ENCODE data around the gene PAX2. TPM values are rescaled to one million over a fixed set of nuclear protein-coding genes. Genes with fewer than 3 reads are reported as not detected.
"Not testable (repeated sequence)": the region's sequence is repeated elsewhere in the genome, so short reads cannot be mapped to it uniquely, and the experiment has no call there.

Gene PAX2
- polyA plus RNA-seq (2011; rRNA removed) (not detected in 2 replicates), polyA minus RNA-seq (2011; rRNA and poly(A)+ RNA removed) (not detected in 2 replicates)

DNA sequence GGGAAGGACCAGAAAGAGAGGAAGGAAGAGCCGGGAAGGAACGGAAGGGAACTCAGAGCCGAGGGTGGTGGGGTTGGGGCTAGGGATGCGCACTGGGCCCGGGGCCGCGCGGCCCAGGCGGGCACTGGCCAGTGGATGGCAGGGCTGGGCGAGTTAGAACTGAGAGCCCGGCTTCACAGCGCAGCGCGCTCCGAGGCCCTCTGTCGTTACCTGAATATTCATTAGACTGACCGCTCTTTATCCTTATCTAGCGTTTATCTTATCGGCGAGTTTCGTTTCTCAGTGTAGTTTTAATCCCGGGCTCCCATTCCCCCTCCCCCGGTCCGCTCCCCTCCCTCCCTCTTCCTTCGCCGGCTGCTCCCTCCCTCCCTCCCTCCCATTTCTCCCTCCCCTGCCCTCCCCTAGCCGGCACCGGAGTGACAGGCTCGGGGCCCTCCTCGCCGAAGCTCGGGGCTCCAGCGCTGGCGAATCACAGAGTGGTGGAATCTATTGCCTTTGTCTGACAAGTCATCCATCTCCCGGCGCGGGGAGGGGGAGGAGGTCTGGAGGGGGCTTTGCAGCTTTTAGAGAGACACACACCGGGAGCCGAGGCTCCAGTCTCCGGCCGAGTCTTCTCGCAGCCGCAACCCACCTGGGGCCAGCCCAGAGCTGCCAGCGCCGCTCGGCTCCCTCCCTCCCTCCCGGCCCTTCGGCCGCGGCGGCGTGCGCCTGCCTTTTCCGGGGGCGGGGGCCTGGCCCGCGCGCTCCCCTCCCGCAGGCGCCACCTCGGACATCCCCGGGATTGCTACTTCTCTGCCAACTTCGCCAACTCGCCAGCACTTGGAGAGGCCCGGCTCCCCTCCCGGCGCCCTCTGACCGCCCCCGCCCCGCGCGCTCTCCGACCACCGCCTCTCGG, at the start of gene PAX2:
PAX2 (plus strand) TSS at position 596 of the 895 bp plus-strand sequence. CDS start 679 bp downstream, outside the sequence.
- no peak for DNase-seq (ENCODE audit: low read depth)
- H3K27me3 ChIP-seq (ENCODE audit: control insufficient read depth, insufficient read depth, low read length) = peaks cover 69% of the 10 kb centered on the region
- ChIA-PET POLR2A (interaction anchor here (0.7 kb wide), 1 partner anchor 209 kb away, joined by 5 read pairs; the partner anchor contains the start of gene HIF1AN), CTCF (interaction anchor here (0.6 to 1.8 kb wide), 4 partner anchors 17 to 316 kb away, joined by 3 to 9 read pairs (median 3); no protein-coding TSS in a partner anchor)
- no peak within 1 kb of the TSS; the same call in 1 of the 2 replicates for H3K4me3 ChIP-seq (ENCODE audit: low read depth, low read length)
- no peaks in the 10 kb centered on the region for H3K36me3 ChIP-seq (ENCODE audit: control insufficient read depth, insufficient read depth, low read length)
- TF ChIP-seq, protein P1, sequence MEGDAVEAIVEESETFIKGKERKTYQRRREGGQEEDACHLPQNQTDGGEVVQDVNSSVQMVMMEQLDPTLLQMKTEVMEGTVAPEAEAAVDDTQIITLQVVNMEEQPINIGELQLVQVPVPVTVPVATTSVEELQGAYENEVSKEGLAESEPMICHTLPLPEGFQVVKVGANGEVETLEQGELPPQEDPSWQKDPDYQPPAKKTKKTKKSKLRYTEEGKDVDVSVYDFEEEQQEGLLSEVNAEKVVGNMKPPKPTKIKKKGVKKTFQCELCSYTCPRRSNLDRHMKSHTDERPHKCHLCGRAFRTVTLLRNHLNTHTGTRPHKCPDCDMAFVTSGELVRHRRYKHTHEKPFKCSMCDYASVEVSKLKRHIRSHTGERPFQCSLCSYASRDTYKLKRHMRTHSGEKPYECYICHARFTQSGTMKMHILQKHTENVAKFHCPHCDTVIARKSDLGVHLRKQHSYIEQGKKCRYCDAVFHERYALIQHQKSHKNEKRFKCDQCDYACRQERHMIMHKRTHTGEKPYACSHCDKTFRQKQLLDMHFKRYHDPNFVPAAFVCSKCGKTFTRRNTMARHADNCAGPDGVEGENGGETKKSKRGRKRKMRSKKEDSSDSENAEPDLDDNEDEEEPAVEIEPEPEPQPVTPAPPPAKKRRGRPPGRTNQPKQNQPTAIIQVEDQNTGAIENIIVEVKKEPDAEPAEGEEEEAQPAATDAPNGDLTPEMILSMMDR (IDR thresholded peaks at IDR 0.05; ENCODE audit: insufficient read depth, low read depth, low read length) = no peak

DNA sequence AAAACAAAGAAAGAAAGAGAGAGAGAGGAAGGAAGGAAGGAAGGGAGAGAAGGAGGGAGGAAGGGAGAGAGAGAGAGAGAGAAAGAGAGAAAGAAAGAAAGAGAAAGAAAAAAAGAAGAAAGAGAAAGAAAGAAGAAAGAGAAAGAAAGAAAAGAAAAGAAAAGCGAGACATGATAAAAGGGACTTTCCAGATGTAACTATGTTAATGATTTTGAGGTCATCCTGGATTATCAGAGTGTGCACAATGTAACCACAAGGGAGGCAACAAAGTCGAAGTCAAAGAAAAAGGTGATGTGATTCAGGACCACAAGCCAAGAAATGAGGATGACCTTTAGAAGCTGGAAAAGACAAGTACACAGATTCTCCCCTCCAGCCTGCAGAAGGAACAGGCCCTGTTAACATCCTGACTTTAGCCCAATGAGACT, 48.9 kb upstream of the PAX2 start:
- DNase-seq (ENCODE audit: low read depth) = no peak
- TF ChIP-seq, protein P1 (IDR thresholded peaks at IDR 0.05; ENCODE audit: insufficient read depth, low read depth, low read length) = no peak
- Histone ChIP-seq H3K4me3 (ENCODE audit: low read depth, low read length) (no peak overlapping the region), H3K36me3 (ENCODE audit: control insufficient read depth, insufficient read depth, low read length) (no peaks in the 10 kb centered on the region), H3K27me3 (ENCODE audit: control insufficient read depth, insufficient read depth, low read length) (peaks cover 4% of the 10 kb centered on the region)
- ChIA-PET POLR2A (no interaction called here), CTCF (interaction anchor here (0.8 kb wide), 1 partner anchor 25 kb away, joined by 4 read pairs; no protein-coding TSS in a partner anchor)

DNA sequence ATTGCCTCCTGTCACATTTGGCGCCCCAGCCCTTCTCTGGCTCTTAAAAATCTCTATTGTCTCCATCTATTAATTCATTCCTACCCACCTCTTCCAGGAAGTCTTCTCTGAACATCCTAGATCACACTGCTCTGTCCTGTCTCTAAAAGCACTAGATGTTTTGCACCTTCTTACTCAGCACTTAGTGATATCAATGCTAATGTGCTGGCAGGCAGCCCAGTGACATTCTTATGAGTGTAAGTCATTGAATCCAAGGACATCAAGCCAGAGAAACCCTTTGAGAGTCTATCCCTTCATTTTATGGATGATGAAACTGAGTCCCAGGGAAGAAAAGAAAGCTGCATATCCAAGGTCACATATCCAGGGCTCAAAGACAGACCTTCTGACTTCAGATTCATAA, 48.3 kb upstream of the PAX2 start:
- Histone ChIP-seq H3K27me3 (ENCODE audit: control insufficient read depth, insufficient read depth, low read length) (peaks cover 2% of the 10 kb centered on the region), H3K36me3 (ENCODE audit: control insufficient read depth, insufficient read depth, low read length) (no peaks in the 10 kb centered on the region), H3K4me3 (ENCODE audit: low read depth, low read length) (no peak overlapping the region)
- POLR2A ChIA-PET = no interaction called here
- TF ChIP-seq, protein P1 (IDR thresholded peaks at IDR 0.05; ENCODE audit: insufficient read depth, low read depth, low read length) = no peak
- CTCF ChIA-PET = no interaction called here
- no peak for DNase-seq (ENCODE audit: low read depth)

DNA sequence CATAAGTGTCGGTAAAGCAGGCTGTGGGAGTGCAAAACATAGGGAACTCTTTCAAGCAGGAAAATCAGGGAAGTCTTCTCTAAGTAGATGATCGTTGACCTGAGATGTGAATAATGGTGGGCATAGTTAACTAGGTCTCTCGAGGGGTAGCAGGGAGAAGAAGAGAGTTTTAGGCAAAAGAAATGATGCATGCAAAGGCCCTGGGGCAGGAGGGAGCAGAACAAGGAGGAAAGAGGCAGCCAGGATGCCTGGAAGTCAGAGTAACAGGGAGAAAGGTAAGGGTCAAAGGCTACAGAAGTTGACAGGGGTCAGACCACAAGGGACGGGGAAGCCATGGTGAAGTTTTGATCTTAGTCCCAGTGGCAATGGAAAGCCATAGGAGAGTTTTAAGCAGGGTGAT, 47.8 kb upstream of the PAX2 start:
- Histone ChIP-seq H3K27me3 (ENCODE audit: control insufficient read depth, insufficient read depth, low read length) (peaks cover 2% of the 10 kb centered on the region), H3K4me3 (ENCODE audit: low read depth, low read length) (no peak overlapping the region), H3K36me3 (ENCODE audit: control insufficient read depth, insufficient read depth, low read length) (no peaks in the 10 kb centered on the region)
- CTCF ChIA-PET = no interaction called here
- DNase-seq (ENCODE audit: low read depth) = no peak
- TF ChIP-seq, protein P1 (IDR thresholded peaks at IDR 0.05; ENCODE audit: insufficient read depth, low read depth, low read length) = no peak
- POLR2A ChIA-PET = no interaction called here

DNA sequence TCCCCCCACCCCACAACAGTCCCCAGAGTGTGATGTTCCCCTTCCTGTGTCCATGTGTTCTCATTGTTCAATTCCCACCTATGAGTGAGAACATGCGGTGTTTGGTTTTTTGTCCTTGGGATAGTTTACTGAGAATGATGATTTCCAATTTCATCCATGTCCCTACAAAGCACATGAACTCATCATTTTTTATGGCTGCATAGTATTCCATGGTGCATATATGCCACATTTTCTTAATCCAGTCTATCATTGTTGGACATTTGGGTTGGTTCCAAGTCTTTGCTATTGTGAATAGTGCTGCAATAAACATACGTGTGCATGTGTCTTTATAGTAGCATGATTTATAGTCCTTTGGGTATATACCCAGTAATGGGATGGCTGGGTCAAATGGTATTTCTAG, 43.7 kb upstream of the PAX2 start:
- H3K27me3 ChIP-seq (ENCODE audit: control insufficient read depth, insufficient read depth, low read length); DNase-seq (ENCODE audit: low read depth); H3K4me3 ChIP-seq (ENCODE audit: low read depth, low read length); POLR2A ChIA-PET; CTCF ChIA-PET; H3K36me3 ChIP-seq (ENCODE audit: control insufficient read depth, insufficient read depth, low read length): not testable (repeated sequence)

Measured in BJ (cell line).